NOMO-1 treated with DMSO at 0.1 percent for 48 hours (cell line): ENCODE results near the gene SLC25A20.
"Not testable (repeated sequence)": the region's sequence is repeated elsewhere in the genome, so short reads cannot be mapped to it uniquely, and the experiment has no call there.

Experiments
- DNase-seq: peaks from one replicate; lab custom pipeline; 2025; ENCODE audit not compliant: unreplicated experiment; lab: John Stamatoyannopoulos, UW

Gene SLC25A20

GRCh38 chr3:48847504-48848423 lies 50.9 kb downstream of the SLC25A20 start, which contains the start of gene PRKAR2A:
Gene PRKAR2A, minus strand, starts transcription at chr3:48847874. Its CDS starts 278 bp downstream, at chr3:48847596.
- DNase-seq, result peak; percentile 85

DNA sequence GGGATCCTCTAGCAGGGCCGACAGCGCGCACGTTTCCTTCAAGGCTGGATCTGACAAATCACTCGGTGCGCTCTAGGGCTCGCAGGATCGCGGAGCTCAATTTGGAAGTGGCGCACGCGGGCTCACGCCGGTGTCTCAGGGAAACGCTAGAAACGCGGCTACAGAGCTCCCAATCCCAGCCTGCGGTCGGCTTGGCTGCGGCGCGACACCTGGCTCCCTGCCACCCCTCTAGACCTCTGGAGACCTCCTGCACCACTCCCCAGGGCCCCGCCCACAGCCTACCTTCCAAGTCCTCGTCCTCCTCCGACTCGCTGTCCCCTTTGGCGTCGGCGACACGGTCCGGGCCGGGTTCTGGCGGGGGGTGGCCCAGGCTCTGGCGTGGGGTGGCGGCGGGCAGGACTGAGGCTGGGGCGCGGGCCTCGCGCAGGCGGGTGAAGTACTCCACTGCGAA lies 51.6 kb downstream of the SLC25A20 start:
- peak; percentile 29 for DNase-seq

DNA sequence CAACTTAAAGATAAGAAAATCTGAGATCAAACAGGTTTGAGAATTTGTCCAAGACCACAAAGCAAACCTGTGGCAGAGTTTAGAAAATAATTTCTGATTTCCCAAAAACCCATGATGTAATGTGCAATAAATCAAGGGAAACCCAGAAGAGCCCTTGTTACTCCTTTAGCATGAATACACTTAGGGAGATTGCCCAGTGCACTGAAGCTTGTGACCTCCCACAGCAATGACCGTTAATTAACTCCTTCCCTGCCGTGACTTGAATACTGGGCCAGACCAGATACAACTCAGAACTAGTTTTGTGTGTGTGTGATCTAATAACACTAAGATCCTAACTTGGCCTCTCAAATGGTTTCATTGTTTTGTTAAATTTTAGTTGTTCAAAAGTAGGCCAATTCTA lies 53.5 kb downstream of the SLC25A20 start:
- DNase-seq, result no peak

GRCh38 chr3:48837163-48837562 lies 61.5 kb downstream of the SLC25A20 start:
- no peak for DNase-seq

- no peak for DNase-seq
Measured at GRCh38 chr3:48835650-48836366, 62.9 kb downstream of the SLC25A20 start.

DNA sequence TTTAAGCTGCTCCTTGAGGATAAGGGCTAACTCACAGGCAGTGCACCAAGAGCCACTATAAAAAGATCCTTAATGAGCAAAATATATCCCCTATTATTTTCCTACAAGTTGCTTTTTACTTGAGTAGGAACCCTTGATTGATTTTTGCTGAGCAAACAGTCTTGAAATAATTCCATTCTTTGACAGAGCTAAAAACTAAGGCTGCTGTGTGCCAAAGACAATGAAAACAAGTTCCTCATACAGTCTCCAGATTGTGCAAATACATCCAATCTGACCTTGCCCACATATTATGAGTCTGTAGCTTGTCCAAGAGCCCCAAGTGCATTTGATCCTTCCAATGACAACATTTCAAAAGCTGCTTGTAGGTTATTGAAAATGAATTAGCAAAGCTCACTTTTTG lies 66.0 kb downstream of the SLC25A20 start:
- no peak for DNase-seq

DNA sequence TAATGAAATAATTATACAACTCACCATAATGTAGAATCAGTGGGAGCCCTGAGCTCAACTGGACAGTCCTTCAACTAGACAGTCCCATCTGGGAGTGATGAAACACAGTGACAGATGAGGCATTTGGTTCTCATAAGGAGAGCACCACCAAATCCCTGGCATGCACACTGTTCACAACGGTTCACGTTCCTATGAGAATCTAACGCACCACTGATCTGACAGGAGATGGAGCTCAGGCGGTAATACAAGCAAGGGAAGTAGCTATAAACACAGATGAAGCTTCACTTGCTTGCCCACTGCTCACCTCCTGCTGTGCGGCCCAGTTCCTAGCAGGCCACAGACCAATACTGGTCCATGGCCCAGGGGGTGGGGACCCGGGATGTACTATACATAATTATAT lies 68.0 kb downstream of the SLC25A20 start:
- DNase-seq, result no peak

- not testable (repeated sequence) for DNase-seq
Measured at GRCh38 chr3:48829525-48829924, 69.2 kb downstream of the SLC25A20 start.

- not testable (repeated sequence) for DNase-seq
Measured at GRCh38 chr3:48827874-48828273, 70.8 kb downstream of the SLC25A20 start.

GRCh38 chr3:48826451-48826850 lies 72.2 kb downstream of the SLC25A20 start:
- DNase-seq, result no peak

- DNase-seq, result no peak
Measured at GRCh38 chr3:48820612-48821324, 77.9 kb downstream of the SLC25A20 start.

DNA sequence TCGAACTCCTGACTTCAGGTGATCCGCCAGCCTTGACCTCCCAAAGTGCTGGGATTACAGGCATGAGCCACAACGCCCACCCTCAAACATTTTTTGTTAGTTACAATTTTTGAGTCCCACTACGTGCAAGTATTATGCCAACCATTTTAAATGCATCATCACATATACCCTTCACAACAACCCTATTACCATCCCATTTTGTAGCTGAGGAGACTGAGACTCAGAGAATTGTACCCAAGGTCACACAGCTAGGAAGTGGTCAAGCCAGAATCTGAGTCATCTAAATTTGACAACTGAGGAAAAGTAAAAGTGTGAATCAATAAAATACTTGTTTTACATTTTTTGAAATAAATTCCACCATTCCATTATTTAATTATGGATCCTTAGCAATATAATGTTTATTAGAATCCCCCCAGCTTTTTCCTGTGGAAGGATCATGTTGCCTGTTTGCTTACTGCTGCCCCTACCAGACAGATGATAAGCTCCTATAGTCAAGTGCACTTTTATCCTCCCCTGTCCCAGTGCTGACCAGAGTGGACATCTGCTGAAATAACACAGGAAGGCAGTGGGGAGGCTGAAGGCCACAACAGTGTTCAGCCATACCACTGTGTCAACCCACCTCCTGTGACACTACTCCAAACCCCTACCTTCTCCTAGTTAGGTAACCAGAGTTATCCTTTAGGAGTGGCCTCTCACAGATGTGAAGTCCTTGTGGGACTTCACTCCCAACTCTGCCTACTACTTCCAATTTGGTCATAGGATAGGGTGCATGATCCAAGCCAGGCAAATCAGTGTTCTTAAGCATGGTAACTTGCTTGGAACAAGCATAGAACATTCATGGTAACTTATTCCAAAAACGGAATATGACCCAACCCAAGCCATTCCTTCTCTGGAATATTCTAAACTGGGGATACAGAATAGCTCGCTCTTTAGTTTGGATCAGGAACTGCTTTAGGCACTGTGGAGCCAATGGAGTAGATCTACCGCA lies 79.2 kb downstream of the SLC25A20 start:
- DNase-seq, result no peak

- DNase-seq, result no peak
Measured at GRCh38 chr3:48811524-48811923, 87.2 kb downstream of the SLC25A20 start.
